NCI-H82 (cell line): ENCODE results near the gene LMLN.
A peak's percentile ranks its signal among the peaks of the same experiment; 100 is the strongest.
"Not testable (repeated sequence)": the region's sequence is repeated elsewhere in the genome, so short reads cannot be mapped to it uniquely, and the experiment has no call there.

Experiments used
- DNase-seq: peaks from one replicate; lab custom pipeline; 2025; lab: John Stamatoyannopoulos, UW

The LMLN gene

GRCh38 chr3:198026620-198027019 lies 66.6 kb downstream of the LMLN start:
- no peak for DNase-seq

DNA sequence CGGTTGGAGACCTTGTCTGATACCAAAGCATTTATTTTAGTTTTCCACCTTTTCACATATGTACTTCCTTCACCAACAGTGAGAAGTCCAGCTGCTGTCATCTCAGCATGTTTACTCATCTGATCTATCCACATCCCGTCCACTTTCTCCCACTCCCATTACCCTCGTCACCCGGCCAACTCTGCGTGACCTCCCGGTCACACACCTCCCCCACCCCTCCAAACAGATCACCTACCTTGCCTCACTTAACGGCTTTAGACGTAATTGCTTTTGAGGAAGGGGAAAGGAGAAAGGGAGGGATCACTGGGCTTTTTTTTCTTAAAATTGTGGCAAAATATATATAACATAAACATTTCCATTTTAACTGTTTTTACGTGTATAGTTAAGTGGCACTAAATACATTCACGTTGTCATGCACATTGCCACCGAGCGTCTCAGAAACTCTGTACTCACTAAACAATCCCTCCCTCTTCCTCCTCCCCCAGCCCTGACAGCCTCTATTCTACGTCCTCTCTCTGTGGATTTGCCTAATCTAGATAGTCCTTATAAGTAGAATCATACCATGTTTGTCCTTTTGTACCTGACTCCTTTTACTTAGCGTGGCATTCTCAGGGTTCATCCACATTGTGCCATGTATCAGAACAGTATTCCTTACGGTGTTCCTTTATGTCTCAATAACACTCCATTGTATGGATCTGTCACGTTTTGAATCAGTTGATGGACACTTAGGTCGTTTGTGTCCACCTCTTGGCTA lies 67.2 kb downstream of the LMLN start:
- no peak for DNase-seq

DNA sequence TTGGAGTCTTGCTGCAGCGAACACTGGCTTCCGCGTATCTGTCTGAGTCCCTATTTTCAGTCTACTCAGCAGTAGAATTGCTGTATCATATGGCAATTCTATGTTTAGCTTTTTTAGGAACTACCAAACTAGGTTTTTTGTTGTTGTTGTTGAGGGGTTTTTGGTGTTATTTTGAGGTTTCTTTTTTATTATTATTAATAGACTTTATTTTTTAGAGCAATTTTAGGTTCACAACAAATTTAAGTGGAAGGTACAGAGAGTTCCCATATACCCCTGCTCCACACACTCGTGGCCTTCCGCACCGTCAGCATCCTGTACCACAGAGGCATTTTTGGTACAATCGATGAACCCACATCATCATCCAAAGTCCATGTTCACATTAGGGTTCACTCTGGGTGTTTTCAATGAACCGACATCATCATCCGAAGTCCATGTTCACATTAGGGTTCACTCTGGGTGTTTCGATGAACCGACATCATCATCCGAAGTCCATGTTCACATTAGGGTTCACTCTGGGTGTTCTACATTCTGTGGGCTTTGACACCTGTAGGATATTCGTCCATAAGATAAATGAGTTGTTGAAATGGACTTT lies 67.9 kb downstream of the LMLN start:
- DNase-seq, result no peak

GRCh38 chr3:198028718-198029117 lies 68.7 kb downstream of the LMLN start:
- no peak for DNase-seq

DNA sequence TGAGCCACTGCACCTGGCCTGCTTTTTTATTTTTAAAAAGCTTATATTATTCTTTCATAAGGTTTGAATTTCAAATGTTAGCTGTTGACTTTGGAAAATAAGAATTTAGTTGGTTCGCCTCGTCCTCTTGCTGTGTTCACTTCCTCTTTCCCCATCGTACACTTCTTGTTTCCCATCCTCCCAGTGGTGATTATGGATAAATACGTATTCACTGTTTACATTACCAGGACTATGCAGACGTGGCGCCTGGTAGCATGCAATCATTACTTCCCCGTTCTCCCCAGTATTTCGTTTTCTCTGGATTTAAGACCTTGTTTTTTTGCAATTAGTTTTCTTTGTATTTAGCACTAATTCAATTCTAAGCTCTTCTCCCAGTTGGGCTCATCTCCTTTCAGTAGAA lies 70.1 kb downstream of the LMLN start:
- DNase-seq, result no peak

DNA sequence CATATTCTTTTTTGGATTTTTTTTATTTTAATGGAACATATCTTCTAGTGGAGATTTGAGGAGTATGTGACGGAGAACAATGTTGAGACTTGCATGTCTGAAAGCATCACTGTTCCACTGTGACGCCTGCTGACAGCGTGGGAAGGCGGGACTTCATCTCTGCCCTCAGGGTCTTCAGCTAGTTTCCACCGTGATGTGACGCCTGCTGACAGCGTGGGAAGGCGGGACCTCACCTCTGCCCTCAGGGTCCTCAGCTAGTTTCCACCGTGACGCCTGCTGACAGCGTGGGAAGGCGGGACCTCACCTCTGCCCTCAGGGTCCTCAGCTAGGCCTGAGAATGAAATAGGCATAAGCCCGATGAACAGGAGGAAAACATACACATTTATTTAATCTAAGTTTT lies 70.7 kb downstream of the LMLN start:
- no peak for DNase-seq

- peak; percentile 78 for DNase-seq
These were observed 72.3 kb downstream of the LMLN start for GRCh38 chr3:198032039-198032936.

DNA sequence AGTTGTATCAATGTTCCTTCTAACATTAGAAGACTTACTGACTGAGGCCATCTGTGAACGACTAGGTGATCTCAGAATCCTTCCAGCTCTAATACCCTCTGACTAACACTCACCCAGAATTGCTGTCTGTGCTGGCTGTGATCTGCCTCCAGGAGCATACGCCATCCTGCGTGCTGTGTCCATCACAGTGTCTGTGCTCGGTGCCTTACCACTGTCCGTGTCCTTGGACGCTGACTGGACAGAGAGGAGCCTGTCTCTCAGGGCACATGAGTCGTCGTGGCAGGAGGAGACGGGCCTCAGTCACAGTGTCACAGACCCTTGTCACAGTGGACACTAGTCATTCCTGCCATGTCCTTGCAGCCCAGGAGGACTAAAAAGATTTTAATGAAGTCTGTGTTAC lies 83.1 kb downstream of the LMLN start:
- DNase-seq, result no peak

GRCh38 chr3:198046120-198046857 lies 86.3 kb downstream of the LMLN start:
- no peak for DNase-seq

GRCh38 chr3:198048445-198048844 lies 88.4 kb downstream of the LMLN start:
- DNase-seq, result no peak

GRCh38 chr3:198051836-198052235 lies 91.8 kb downstream of the LMLN start:
- no peak for DNase-seq

DNA sequence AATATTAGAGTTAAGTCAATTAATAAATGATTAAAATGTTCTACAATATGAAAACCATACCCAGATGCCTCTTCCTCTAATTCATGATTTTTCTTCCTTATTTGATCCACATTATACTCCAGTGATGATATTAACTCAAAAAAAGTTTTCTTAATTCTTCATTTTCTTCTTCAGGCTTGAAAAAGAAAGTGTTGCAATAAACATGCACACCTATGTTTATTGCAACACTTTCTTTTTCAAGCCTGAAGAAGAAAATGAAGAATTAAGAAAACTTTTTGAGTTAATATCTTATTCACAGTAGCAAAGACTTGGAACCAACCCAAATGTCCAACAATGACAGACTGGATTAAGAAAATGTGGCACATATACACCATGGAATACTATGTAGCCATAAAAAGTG lies 93.4 kb downstream of the LMLN start:
- not testable (repeated sequence) for DNase-seq

DNA sequence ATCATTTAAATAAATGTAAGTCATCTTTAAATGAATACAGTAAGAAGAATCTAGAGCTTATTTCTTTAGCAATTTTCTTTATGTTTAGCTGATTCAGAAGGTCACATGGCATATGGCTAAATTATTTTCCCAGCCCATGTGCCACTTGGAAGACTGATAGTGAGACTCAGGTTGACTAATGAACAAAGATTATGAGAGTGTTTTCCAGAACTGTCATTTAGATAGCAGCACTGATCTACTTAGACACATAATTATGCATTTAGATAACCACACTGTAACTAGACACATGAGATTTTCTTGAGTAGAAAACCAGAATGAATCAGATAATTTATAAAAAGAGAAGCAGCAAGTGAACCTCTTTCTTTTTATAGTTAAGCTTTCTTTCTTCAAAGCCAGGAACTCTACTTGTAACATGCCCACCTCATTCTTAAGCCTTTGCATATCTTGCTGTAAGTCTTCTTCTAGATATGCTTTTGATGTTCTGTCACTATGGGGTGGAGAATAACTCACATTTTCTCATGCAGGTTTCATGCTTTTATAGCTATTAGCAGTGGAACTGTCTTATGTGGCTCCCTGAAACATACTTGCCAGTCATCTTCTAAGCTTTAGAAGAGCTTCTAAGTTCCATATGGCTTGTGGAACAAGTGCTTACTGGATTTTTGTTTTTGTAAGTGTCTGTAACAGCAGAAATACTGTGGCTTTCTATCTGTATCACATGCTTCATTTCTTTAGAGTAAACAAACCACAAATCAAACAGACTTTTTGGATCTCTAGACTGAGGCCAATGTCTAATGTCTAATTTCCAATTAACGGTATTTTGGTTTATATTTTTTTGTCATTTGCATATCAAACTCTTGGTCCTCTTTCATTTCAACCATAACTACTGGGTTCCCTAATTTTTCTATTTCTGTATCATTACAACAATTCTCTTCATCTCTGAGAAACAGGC lies 101.4 kb downstream of the LMLN start:
- DNase-seq, result no peak

- DNase-seq, result no peak
These were observed 102.0 kb downstream of the LMLN start for GRCh38 chr3:198062068-198062465.

DNA sequence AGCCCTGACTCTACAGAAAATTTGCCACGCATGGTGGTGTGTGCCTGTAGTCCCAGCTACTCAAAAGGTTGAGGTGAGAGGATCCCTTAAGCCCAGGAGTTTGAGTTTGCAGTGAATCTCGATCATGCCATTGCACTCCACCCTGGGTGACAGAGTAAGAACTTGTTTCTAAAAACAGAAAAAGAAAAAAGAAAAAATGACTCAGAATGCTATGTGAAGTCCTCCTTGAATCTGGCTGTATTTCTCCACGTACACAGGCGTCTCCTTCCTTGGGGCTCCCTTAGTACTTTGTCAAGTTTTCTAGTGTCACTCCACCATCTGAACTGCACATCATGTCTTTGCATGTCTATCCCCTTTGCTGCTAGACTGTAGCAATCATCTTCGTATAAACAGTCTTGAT lies 104.4 kb downstream of the LMLN start:
- DNase-seq, result no peak

DNA sequence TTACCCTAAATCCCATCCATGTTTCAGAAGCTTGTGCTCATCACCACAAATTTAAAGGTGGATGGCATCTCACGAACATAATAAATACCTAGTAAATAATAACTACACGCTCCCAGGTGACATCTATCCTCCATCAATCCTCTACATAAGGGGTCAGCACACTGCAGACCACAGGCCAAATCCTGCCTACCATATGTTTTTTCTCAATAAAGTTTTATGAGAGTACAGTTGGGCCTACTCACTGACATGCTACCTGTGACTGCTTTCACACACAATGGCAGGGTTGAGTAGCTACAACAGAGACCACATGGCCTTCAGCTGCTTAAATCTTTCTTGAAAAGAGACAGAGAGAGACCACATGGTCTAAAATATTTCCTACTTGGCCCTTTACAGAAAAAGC lies 105.9 kb downstream of the LMLN start:
- DNase-seq, result no peak

DNA sequence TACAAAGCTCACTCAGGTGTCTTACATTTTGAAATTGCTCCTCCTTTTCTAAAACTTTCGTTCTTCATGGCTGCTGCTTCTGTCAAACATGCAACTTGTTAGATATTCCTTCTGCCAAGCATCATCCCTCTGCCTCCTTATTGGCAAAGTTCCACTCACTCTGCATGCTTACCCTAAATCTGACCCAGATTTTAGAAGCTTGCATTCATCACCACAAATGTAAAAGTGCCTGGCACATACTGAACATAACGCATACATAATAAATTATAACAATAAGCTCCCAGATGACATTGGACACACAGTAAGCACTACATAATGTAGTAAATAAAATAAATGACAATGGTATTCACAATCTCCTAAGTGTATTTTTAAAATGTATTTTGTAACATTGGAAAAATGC lies 107.4 kb downstream of the LMLN start:
- DNase-seq, result no peak

DNA sequence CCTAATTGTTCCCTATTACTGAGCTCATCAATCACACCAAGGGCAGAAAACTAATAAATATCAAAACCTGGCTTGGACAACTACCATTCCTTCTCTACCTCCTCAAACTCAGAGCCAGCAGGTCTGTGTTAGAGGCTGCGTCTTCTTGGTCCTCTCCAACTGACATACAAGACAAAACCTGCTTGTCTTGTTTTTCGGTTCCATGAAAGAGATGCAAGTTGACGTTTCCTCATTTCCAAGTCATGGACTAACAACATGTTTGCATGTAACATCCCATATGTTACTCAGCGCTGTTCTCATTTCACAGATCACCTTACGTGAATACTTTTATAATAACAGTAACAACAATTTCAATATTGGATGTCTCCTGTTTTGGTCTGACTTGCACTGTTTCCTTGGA lies 110.9 kb downstream of the LMLN start:
- DNase-seq, result no peak

DNA sequence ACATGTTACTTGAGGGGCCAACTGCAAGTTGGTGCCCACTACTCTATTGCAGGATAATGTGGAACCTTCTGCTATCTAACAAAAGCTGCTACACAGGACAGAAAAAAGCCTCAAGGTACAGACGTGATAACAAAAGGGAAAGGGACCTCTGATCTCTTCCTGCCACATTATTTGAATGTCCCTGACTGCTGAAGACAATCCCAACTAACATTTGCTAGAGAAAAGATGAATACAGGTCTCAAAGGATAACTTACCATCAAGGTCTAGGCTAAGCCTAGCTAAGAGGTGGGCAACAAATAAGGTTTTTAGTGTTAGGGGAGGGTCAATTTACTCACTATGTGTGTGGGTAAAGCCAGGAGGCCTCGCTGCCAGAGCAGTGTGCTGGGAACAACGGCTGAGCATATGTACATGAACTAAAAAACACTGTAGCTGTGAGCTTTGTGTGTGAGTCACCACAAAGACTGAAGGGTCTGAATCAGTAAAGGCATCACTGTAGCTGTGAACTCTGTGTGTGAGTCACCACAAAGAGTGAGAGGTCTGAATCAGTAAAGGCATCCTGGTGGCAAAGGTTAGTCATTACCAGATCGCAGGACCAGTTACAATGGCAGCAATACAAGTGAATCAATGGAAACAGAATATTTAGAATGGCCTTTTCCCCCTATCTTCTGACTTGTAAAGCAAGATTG lies 111.7 kb downstream of the LMLN start:
- DNase-seq, result peak; percentile 13

DNA sequence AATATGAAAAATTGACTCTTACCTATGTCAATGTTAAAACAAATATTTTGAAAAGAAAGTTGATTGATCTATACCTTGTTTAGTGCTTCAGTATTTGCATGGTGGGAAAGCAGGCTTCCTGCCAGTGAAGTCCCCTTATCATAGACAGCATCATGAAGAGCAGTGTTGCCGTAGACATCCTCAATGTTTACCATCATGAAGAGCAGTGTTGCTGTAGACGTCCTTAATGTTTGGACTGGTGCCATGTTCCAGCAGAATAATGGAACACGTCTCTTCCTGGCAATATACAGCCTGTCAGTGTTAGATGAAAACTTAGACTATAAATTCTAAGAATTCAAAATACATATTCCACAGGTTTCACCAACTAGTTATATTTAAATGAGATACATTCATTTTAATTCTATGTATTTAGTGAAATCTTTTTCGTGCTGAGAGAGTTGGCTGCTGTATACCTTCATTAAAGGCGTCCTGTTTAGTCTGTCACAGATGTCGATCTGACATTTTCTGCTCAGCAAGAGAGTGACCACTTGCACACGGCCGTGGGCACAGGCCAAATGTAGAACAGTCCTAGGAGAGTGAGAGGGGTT lies 116.8 kb downstream of the LMLN start:
- no peak for DNase-seq
